Mucosa of rectum (tissue), 2 donors: ENCODE results near the gene NUP107.

ENCODE experiments used
- H3K27ac ChIP-seq, 2 donors: one replicate each; pipeline ENCODE4 v1.7.0; 2013; ENCODE audit warnings: inconsistent platforms in 2 of 2, low read depth in 2 of 2, low read length in 2 of 2
- H3K27me3 ChIP-seq, 2 donors: one replicate each; pipeline ENCODE4 v1.7.0; 2013; ENCODE audit warnings: low read length in 2 of 2; ENCODE audit not compliant: control insufficient read depth in 2 of 2, insufficient read depth in 2 of 2
- H3K36me3 ChIP-seq, 2 donors: one replicate each; pipeline ENCODE4 v1.7.0; 2013; ENCODE audit warnings: low read length in 2 of 2; ENCODE audit not compliant: control insufficient read depth in 2 of 2, insufficient read depth in 2 of 2
- H3K4me1 ChIP-seq, 2 donors: one replicate each; pipeline ENCODE4 v1.7.0; 2013; ENCODE audit warnings: low read length in 2 of 2, mild to moderate bottlenecking in 1 of 2; ENCODE audit not compliant: control insufficient read depth in 2 of 2, insufficient read depth in 2 of 2
- H3K4me3 ChIP-seq, 2 donors: one replicate each; pipeline ENCODE4 v1.7.0; 2013; ENCODE audit warnings: low read length in 2 of 2
- H3K9ac ChIP-seq, 2 donors: one replicate each; pipeline ENCODE4 v1.7.0; 2013; ENCODE audit warnings: low read length in 2 of 2, low read depth in 1 of 2, mild to moderate bottlenecking in 1 of 2
- H3K9me3 ChIP-seq, 2 donors: one replicate each; pipeline ENCODE4 v1.7.0; 2013; ENCODE audit warnings: low read length in 2 of 2; ENCODE audit not compliant: control insufficient read depth in 2 of 2
- donor health status: healthy.
- donor health status: Normal muscosa, but diverticular disease.

Gene NUP107

DNA sequence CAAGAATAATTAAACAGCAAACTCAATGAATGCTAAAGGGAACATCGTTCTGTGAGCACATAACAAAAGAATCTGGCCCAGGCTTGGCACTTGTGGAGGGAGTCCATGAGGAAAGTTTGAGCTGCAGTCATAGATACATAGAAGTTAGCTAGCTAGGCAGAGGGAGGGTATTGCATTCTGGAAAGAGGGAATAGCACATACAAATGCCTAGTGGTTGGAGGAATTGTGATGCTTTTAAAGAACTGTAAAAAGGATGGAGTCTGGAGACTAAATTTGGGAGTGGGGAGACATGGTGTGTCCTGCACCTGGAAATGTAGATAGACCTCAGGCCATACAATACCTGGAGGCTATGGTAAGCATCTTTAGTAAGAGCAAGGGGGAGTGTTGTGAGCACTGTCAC lies 83.2 kb downstream of the NUP107 start:
- Histone ChIP-seq H3K9me3 (no peaks in the 10 kb centered on the region), H3K4me1 (no peaks in the 10 kb centered on the region), H3K36me3 (peaks cover 0 to 3% of the 10 kb centered on the region in 2 donors), H3K9ac (no peak overlapping the region), H3K27me3 (no peaks in the 10 kb centered on the region), H3K27ac (no peak overlapping the region), H3K4me3 (no peak overlapping the region)

GRCh38 chr12:68771223-68771925 lies 84.6 kb downstream of the NUP107 start:
- no peak overlapping the region for H3K27ac ChIP-seq
- H3K9me3 ChIP-seq = no peaks in the 10 kb centered on the region
- no peaks in the 10 kb centered on the region for H3K4me1 ChIP-seq
- H3K9ac ChIP-seq = no peak overlapping the region
- H3K36me3 ChIP-seq = peaks cover 0 to 3% of the 10 kb centered on the region in 2 donors
- no peaks in the 10 kb centered on the region for H3K27me3 ChIP-seq
- no peak overlapping the region for H3K4me3 ChIP-seq

DNA sequence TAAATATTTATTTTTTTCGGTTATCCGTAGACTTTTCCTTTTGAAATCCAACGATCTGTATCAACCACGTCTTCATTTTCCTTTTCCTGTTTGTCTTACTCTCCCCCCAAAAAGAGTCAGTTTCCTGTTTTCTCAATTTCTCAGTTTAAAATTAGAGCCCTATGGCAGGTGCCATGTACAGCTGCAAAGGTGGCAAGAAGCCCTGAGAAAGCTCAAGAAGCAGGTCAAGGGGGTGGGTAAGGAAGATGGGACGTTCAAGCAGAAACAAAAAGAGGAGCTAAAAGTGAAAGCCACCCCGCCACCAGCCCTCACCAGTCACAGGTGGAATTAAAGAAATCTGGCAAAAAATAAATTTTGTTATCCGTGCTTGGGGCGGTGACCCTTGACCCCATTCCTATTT lies 85.9 kb downstream of the NUP107 start:
- Histone ChIP-seq H3K4me1 (no peaks in the 10 kb centered on the region), H3K9me3 (no peaks in the 10 kb centered on the region), H3K9ac (no peak overlapping the region), H3K27ac (no peak overlapping the region), H3K27me3 (no peaks in the 10 kb centered on the region), H3K36me3 (no peaks in the 10 kb centered on the region), H3K4me3 (no peak overlapping the region)

GRCh38 chr12:68773582-68773981 lies 86.8 kb downstream of the NUP107 start:
- no peaks in the 10 kb centered on the region for H3K4me1 ChIP-seq
- H3K27ac ChIP-seq = no peak overlapping the region
- no peaks in the 10 kb centered on the region for H3K36me3 ChIP-seq
- H3K9ac ChIP-seq = no peak overlapping the region
- no peaks in the 10 kb centered on the region for H3K27me3 ChIP-seq
- H3K4me3 ChIP-seq = no peak overlapping the region
- H3K9me3 ChIP-seq = no peaks in the 10 kb centered on the region

DNA sequence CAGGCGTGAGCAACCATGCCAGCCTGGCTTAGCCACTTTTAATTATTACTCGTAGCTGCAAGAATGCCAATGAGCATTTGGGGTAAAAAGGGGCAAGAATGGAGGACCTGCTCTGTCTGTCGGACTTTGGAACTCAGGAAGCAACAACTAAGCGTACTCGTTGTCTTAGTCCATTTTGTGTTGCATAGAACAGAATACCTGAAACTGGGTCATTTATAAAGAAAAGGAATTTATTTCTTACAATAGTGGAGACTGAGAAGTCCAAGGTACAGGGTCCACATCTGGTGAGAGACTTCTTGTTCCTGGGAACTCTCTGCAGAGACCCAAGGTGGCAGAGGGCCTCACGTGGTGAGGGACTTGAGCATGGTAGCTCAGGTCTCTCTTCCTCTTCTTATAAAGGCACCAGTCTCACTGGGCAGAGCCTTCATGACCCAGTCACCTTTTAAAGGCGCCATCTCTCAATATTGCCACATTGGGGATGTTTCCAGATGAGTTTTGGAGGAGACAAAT lies 88.4 kb downstream of the NUP107 start:
- no peak overlapping the region for H3K4me3 ChIP-seq
- H3K27me3 ChIP-seq = no peaks in the 10 kb centered on the region
- no peak overlapping the region for H3K9ac ChIP-seq
- no peaks in the 10 kb centered on the region for H3K36me3 ChIP-seq
- H3K9me3 ChIP-seq = no peaks in the 10 kb centered on the region
- H3K4me1 ChIP-seq = no peaks in the 10 kb centered on the region
- no peak overlapping the region for H3K27ac ChIP-seq

- Histone ChIP-seq H3K4me1 (no peaks in the 10 kb centered on the region), H3K27ac (no peak overlapping the region), H3K27me3 (no peaks in the 10 kb centered on the region), H3K36me3 (no peaks in the 10 kb centered on the region), H3K4me3 (no peak overlapping the region), H3K9me3 (no peaks in the 10 kb centered on the region), H3K9ac (no peak overlapping the region)
Measured at GRCh38 chr12:68776976-68777610, 90.3 kb downstream of the NUP107 start.

DNA sequence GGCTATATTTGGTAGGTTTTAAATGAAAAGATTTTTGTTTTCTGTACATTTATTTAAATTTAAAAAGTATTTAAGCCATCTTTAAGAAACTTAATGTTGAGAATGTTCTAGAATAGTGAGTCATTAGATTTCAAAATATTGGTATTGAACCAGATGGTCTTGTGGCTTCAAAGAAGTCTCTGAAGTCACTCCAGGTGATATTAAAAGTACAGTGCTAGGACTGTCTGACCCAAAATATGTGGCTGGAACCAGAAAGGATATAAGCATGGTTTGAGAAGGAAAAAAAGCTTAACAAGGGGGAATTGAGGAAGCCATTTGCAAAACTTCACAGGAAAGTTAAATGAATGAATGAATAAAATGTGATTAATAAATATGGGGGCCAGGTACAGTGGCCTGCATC lies 92.5 kb downstream of the NUP107 start:
- Histone ChIP-seq H3K27me3 (no peaks in the 10 kb centered on the region), H3K4me3 (no peak overlapping the region), H3K27ac (no peak overlapping the region), H3K4me1 (no peaks in the 10 kb centered on the region), H3K9me3 (no peaks in the 10 kb centered on the region), H3K9ac (no peak overlapping the region), H3K36me3 (no peaks in the 10 kb centered on the region)

GRCh38 chr12:68780731-68781130 lies 94.0 kb downstream of the NUP107 start:
- Histone ChIP-seq H3K36me3 (no peaks in the 10 kb centered on the region), H3K4me1 (no peaks in the 10 kb centered on the region), H3K9ac (no peak overlapping the region), H3K4me3 (no peak overlapping the region), H3K27ac (no peak overlapping the region), H3K27me3 (no peaks in the 10 kb centered on the region), H3K9me3 (no peaks in the 10 kb centered on the region)

DNA sequence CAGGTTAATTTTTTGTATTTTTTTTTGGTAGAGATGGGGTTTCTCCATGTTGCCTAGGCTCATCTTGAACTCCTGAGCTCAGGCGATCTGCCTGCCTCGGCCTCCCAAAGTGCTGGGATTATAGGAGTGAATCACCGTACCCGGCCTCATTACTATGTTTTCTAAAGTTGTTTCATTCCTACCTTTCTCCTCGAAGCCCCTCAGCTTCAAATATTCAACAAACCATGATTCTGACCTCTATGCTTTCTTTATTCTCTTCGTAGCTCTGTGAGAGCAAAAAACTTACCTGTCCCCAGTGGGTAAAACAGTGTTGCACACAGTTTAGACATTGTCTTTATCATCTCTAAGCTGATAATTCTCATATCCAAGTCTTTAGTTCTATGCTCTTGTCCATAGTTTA lies 95.0 kb downstream of the NUP107 start:
- no peaks in the 10 kb centered on the region for H3K9me3 ChIP-seq
- H3K4me3 ChIP-seq = no peak overlapping the region
- no peaks in the 10 kb centered on the region for H3K4me1 ChIP-seq
- H3K27me3 ChIP-seq = no peaks in the 10 kb centered on the region
- H3K36me3 ChIP-seq = no peaks in the 10 kb centered on the region
- H3K9ac ChIP-seq = no peak overlapping the region
- no peak overlapping the region for H3K27ac ChIP-seq

- Histone ChIP-seq H3K36me3 (no peaks in the 10 kb centered on the region), H3K27ac (no peak overlapping the region), H3K9ac (no peak overlapping the region), H3K9me3 (no peaks in the 10 kb centered on the region), H3K4me3 (no peak overlapping the region), H3K27me3 (no peaks in the 10 kb centered on the region), H3K4me1 (peaks cover 0 to 2% of the 10 kb centered on the region in 2 donors)
Measured at GRCh38 chr12:68784015-68784414, 97.2 kb downstream of the NUP107 start.
